Hematopoietic multipotent progenitor cell treated with erythropoietin and hydrocortisone succinate and interleukin-3 and kit ligand, for 6 days (in vitro differentiated cells): ENCODE results near the gene KRT6B.
"Not testable (repeated sequence)": the region's sequence is repeated elsewhere in the genome, so short reads cannot be mapped to it uniquely, and the experiment has no call there.

Source experiments
- DNase-seq: peaks from one replicate; pipeline ENCODE4 v3.0.0-alpha.2; 2015

The KRT6B gene

DNA sequence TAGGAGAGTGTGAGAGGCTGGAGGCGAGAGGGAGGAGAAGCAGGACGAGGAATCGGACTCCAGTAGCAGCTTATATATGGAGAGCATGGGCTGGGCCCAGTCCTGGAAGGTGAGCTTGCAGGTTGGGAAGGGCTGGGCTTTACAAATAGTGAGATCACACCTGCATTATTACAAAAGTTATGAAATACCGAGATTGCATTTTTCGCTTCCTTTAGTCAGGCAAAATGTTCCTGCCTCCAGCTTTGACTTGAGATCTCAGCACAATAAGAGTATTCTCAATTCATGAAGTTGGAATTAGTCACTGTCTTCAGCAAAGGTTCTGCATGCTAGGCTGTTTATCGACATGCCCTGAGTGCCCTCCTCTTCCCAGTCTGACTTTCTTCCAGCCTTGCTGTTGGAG lies at the start of gene KRT6B:
KRT6B (minus strand) TSS at position 46 of the 400 bp plus-strand sequence. CDS start 68 bp downstream, outside the sequence.
- no peak for DNase-seq

DNA sequence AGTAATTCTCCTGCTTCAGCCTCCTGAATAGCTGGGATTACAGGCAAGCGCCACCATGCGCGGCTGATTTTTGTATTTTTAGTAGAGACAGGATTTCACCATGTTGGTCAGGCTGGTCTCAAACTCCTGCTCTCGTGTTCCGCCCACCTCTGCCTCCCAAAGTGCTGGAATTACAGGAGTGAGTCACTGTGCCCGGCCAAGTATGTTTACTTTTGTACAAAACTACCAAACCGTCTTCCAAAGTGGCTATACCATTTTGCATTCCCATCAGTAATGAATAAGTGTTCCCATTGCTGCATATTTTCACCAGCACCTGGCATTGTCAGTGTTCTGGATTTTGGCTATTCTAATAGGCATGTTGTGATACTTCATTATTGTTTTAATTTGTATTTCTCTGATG lies 49.5 kb upstream of the KRT6B start:
- no peak for DNase-seq

- DNase-seq: not testable (repeated sequence)
These were observed 48.6 kb upstream of the KRT6B start for GRCh38 chr12:52500574-52500973.

DNA sequence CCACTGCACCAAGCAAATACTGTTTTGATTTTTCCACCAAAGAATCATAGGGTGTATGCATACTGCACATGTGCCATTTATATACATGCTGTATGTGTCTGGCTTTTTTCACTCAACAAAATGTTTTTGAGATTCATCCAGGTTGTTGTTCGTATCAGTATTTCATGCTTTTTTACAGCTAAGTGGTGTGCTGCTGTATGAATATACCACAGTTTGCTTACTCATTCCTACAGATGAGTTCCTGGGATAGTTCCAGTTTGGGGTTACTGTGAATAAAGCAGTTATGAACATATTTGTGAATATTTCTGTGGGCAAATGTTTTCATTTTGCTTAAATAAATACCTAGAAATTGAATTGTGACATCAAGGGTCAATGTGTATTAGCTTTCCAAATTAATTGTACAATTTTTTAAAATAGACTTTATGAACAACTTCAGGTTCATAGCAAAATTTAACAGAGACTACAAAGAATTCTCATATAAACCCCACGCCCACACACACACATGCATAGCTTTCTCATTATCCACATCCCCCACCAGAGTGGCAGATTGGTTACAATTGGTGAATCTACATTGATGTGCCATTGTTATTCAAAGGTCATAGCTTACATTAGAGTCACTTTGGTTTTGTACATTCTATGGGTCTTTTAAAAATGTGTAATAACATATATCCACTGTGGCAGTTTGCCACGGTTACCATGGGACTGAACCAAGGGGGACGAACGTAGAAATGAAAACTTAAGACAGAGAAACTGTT lies 48.0 kb upstream of the KRT6B start:
- no peak for DNase-seq

GRCh38 chr12:52498946-52499345 lies 47.0 kb upstream of the KRT6B start:
- DNase-seq: no peak

GRCh38 chr12:52497975-52498374 lies 46.0 kb upstream of the KRT6B start:
- DNase-seq: no peak

DNA sequence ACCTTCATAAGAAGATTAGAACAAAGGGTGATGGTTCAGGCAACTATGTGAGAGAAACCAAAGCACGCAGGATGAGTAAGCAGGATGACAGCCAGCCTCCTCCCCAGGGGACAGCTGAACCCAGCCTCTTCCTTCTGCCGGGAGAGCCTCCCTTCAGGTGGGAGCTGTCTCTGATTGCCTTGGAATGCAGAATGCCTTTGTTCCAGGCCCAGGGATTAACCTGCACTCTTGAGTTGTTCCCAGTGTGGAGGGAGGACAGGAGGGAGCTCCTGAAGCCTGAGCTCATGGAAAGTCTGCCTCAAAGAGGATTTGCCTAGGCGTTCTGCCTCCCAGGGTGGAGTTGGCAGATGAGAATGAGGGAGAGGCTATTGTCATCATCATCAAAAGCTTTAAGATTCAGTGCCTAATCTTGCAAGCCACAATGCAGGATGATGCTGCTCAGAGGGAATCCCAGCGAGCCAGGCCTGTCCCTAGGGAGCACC lies 44.7 kb upstream of the KRT6B start:
- no peak for DNase-seq

GRCh38 chr12:52496054-52496453 lies 44.1 kb upstream of the KRT6B start:
- DNase-seq: no peak

DNA sequence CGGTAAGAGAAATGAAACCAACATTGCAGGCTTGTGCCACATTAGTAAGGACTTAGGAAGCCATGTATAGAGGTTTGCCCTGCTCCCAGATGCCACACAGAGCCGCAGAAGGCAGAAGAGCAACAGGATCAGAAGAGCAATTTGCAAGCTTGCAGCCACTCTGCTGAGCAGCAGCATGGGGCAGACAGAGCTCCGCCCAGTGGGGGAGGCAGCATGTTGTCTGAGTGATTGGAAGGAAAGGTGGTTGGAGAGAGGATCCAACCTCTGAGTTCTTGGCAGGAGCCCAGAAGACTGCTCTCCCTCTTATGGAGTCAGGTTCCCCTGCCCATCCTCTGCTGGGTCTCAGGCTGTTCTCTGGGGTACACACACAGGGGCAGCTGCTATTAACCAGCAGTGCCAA lies 43.4 kb upstream of the KRT6B start:
- DNase-seq: peak; percentile 17

DNA sequence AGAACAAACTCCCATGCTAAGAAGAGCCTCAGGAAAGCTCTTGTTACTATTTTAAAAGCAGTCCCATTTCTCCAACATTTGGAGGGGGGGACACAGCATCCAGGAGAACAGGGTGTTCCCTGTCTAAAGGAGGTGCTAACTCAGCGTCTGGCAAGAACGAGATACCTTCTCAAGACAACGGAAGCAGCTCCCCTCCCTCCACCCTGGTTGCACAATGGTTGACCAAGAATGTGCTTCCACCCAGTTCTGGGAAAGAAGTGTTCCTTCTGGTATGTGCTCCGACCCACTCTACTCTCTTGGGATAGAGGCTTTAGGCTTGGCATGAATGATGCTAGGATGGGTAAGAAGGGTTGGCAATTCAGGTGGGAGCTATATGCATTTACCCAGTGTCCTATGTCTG lies 42.6 kb upstream of the KRT6B start:
- no peak for DNase-seq

DNA sequence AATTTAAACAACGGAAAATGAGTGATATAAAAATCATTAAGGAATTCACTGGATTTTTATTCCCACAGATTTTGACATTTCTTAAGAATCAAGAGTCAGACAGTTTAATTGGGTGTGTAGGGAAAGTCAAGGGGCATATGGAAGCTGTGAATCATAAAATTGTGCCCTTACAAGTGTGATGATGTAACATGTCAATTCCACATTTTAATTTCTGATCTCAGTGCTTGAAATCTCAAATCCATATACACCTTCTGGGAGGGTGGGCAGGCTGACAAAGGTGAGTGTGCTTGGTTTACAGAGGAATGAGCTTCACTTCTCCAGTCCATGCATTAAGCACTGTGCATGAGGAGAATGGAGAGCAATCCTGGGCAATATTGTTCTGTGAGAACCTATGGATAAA lies 42.2 kb upstream of the KRT6B start:
- no peak for DNase-seq

GRCh38 chr12:52493172-52493571 lies 41.2 kb upstream of the KRT6B start, which contains the start of gene KRT6A:
KRT6A (minus strand) TSS chr12:52493257; CDS start chr12:52493188, 69 bp downstream.
- no peak for DNase-seq

DNA sequence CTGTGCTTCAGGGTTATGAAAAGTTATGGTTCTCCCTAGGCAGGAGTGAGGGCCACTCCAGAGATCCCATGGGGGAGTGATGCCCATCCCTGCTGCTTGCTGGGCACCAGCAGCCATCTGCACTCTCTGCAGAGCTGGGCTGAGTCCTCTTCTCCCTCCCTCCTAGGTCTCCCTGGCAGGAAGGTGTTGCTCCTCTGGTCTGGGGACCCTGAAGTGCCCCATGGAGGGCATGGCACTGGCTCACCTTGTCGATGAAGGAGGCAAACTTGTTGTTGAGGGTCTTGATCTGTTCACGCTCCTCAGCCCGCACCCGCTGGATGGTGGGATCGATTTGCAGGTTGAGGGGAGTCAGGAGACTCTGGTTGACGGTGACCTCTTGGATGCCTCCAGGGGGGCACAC lies 40.5 kb upstream of the KRT6B start:
- not testable (repeated sequence) for DNase-seq

GRCh38 chr12:52491495-52491894 lies 39.5 kb upstream of the KRT6B start:
- not testable (repeated sequence) for DNase-seq

DNA sequence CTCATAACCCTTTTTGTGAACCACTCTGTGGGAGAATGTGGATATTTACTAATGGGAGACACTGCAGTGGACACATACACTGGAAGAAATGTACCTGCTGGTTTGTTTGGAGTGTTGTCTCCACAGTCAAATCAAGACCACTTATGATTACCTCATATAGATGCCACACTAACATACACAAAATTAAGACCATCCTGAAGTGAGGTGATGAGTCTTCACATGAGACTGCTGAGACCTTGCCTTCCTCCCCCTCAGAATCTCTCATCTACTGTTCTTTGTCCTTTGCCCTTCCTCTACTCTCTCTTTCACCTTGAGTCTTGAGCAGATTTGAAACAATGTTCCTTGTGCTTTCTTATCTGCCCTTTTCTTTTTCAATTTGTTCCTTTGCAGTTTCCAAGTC lies 36.8 kb upstream of the KRT6B start:
- no peak for DNase-seq

- DNase-seq: not testable (repeated sequence)
These were observed 35.9 kb upstream of the KRT6B start for GRCh38 chr12:52487744-52488443.

GRCh38 chr12:52487211-52487610 lies 35.3 kb upstream of the KRT6B start:
- no peak for DNase-seq

- no peak for DNase-seq
These were observed 34.5 kb upstream of the KRT6B start for GRCh38 chr12:52486166-52487105.

- DNase-seq: no peak
These were observed 28.1 kb upstream of the KRT6B start for GRCh38 chr12:52480073-52480472.

GRCh38 chr12:52477651-52478050 lies 25.7 kb upstream of the KRT6B start:
- no peak for DNase-seq

DNA sequence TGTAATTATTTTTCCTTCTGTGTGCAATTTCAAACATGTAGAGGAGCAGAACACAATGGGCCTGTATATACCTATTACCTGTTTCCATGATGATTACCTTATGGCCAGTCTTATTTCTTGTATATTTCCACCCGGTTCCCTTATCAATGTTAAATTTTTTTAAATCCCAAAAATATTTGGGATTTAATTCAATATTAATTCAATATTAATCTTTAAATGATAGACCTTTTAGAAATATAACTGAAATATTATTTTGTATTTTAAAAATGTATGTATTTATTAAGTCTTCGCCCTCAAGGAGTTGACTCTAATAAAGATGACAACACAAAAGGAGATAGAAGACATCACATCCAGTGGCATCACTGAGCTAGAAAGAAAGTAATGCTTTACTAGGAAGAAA lies 22.3 kb upstream of the KRT6B start:
- DNase-seq: no peak

- no peak for DNase-seq
These were observed 21.8 kb upstream of the KRT6B start, which contains the start of gene KRT6C for GRCh38 chr12:52473768-52474167. KRT6C (minus strand) TSS chr12:52473805; CDS start chr12:52473737, 68 bp downstream.

GRCh38 chr12:52469853-52470252 lies 17.9 kb upstream of the KRT6B start:
- DNase-seq: no peak
